Body of pancreas (tissue), 4 donors: ENCODE results near the gene SEZ6L. TPM values are rescaled to one million over a fixed set of nuclear protein-coding genes. Genes with fewer than 3 reads are reported as not detected.

Experiments used
- ATAC-seq: fragments of 150-250 bp; one replicate; pipeline ENCODE4 v1.9.1; 2016
- DNase-seq, 4 donors: peaks; one replicate each; pipeline ENCODE4 v3.0.0-alpha.2; 2019
- H3K27ac ChIP-seq, 4 donors: fragments of 200-600 bp; sonication (generic); 1 replicate in 3 of 4; 2 replicates in 1 of 4; pipeline versions ENCODE4 v1.5.1 to v1.6.1; 2016 to 2019; ENCODE audit warnings: mild to moderate bottlenecking in 1 of 4, mixed read lengths in 1 of 4, moderate library complexity in 1 of 4
- H3K27me3 ChIP-seq, 2 donors: fragments of 200-600 bp; sonication (generic); one replicate each; pipeline ENCODE4 v1.6.0; 2016; ENCODE audit warnings: mild to moderate bottlenecking in 1 of 2
- H3K36me3 ChIP-seq, 2 donors: fragments of 200-600 bp; sonication (generic); replicated peaks in 1 of 2; 2 replicates each; pipeline ENCODE4 v1.5.1; 2016; ENCODE audit warnings: low read depth in 2 of 2; ENCODE audit not compliant: insufficient read depth in 1 of 2
- H3K4me1 ChIP-seq: fragments of 200-600 bp; sonication (generic); one replicate; pipeline ENCODE4 v1.6.0; 2016
- H3K4me3 ChIP-seq, 2 donors: fragments of 200-600 bp; sonication (generic); 1 replicate in 1 of 2; 2 replicates in 1 of 2; pipeline ENCODE4 v1.5.1; 2016 to 2019
- H3K9me3 ChIP-seq, 3 donors: fragments of 200-600 bp; sonication (generic); 1 replicate in 2 of 3; 2 replicates in 1 of 3; pipeline ENCODE4 v1.5.1; 2016
- CTCF ChIP-seq, 7 experiments: fragments of 450-650 bp in 4 of 7; fragments of 200-600 bp in 3 of 7; sonication (generic) in 3 of 7; IDR thresholded peaks; one replicate each; pipeline ENCODE4 v1.5.1; 2016 to 2019; ENCODE audit warnings: antibody characterized with exemption in 7 of 7
- POLR2A ChIP-seq, 3 donors: fragments of 450-650 bp; IDR thresholded peaks; one replicate each; pipeline ENCODE4 v1.6.1; 2016; ENCODE audit warnings: antibody characterized with exemption in 3 of 3, mild to moderate bottlenecking in 2 of 3
- WGBS, 2 donors: methylation state at CpG; one replicate each; pipeline ENCODE4 v1.1.5; 2017; 5-methylcytosine and 5-hydroxymethylcytosine counted together
- intact Hi-C: fragments of 100-400 bp; cut with DNase I; formaldehyde crosslinking; loops from one replicate; pipeline ENCODE4 v1.15.1; 2023
- total RNA-seq, 2 donors: library from RNA; depleted of rRNA; stranded (reverse); fragments of >200 nt; gene quantifications; one replicate each; pipeline ENCODE4 v1.1.0, GENCODE V29; 2016

The SEZ6L gene
- total RNA-seq, 2 donors from 2014 or later, result 0.33 to 0.52 TPM

GRCh38 chr22:26394777-26395176 is 225.5 kb downstream of the SEZ6L start:
- no peak for DNase-seq
- ATAC-seq, result no peak
- intact Hi-C loops, result no loop called here
- Histone ChIP-seq H3K27me3 (no peaks in the 10 kb centered on the region), H3K9me3 (no peaks in the 10 kb centered on the region), H3K36me3 (no peaks in the 10 kb centered on the region), H3K4me1 (no peaks in the 10 kb centered on the region), H3K27ac (no peak overlapping the region), H3K4me3 (no peak overlapping the region)
- WGBS, 2 donors, result 10 to 17% methylated on average over 1 of the region's 1 CpG
- no peak for TF ChIP-seq CTCF (IDR thresholded peaks at IDR 0.05)
- no peak for TF ChIP-seq POLR2A (IDR thresholded peaks at IDR 0.05)

- no peak overlapping the region for H3K27ac ChIP-seq
- no peaks in the 10 kb centered on the region for H3K27me3 ChIP-seq
- H3K4me3 ChIP-seq, result no peak overlapping the region
- no peaks in the 10 kb centered on the region for H3K4me1 ChIP-seq
- 36 to 40% methylated on average over 5 of the region's 5 CpGs for WGBS, 2 donors
- ATAC-seq (no peak), DNase-seq (no peak)
- intact Hi-C loops, result no loop called here
- TF ChIP-seq POLR2A (IDR thresholded peaks at IDR 0.05) (no peak), CTCF (IDR thresholded peaks at IDR 0.05) (no peak)
- no peaks in the 10 kb centered on the region for H3K36me3 ChIP-seq
- no peaks in the 10 kb centered on the region for H3K9me3 ChIP-seq
Observed at GRCh38 chr22:26395926-26396325, 226.7 kb downstream of the SEZ6L start.

GRCh38 chr22:26398741-26399153 is 229.5 kb downstream of the SEZ6L start:
- Histone ChIP-seq H3K36me3 (no peaks in the 10 kb centered on the region), H3K27ac (no peak overlapping the region), H3K9me3 (no peaks in the 10 kb centered on the region), H3K4me1 (no peaks in the 10 kb centered on the region), H3K4me3 (no peak overlapping the region), H3K27me3 (no peaks in the 10 kb centered on the region)
- intact Hi-C loops, result no loop called here
- TF ChIP-seq POLR2A (IDR thresholded peaks at IDR 0.05) (no peak), CTCF (IDR thresholded peaks at IDR 0.05) (peak in 6 of 7 experiments; percentile 26 to 53 (median 50))
- peak; percentile 39 to 65 (median 44) for DNase-seq
- WGBS, 2 donors, result 26 to 36% methylated on average over 3 of the region's 3 CpGs
- ATAC-seq, result no peak

- WGBS, 2 donors, result 25 to 41% methylated on average over 1 of the region's 1 CpG
- no peak overlapping the region for H3K4me3 ChIP-seq
- H3K27me3 ChIP-seq, result no peaks in the 10 kb centered on the region
- no peak for TF ChIP-seq CTCF (IDR thresholded peaks at IDR 0.05)
- H3K9me3 ChIP-seq, result no peaks in the 10 kb centered on the region
- no peak overlapping the region for H3K27ac ChIP-seq
- no peaks in the 10 kb centered on the region for H3K36me3 ChIP-seq
- intact Hi-C loops, result no loop called here
- DNase-seq, result no peak
- no peak for ATAC-seq
- H3K4me1 ChIP-seq, result no peaks in the 10 kb centered on the region
Observed at GRCh38 chr22:26399289-26399688, 230.0 kb downstream of the SEZ6L start.

GRCh38 chr22:26401726-26402125 is 232.5 kb downstream of the SEZ6L start:
- Histone ChIP-seq H3K36me3 (no peaks in the 10 kb centered on the region), H3K4me3 (no peak overlapping the region), H3K27ac (no peak overlapping the region), H3K9me3 (no peaks in the 10 kb centered on the region), H3K4me1 (no peaks in the 10 kb centered on the region), H3K27me3 (no peaks in the 10 kb centered on the region)
- intact Hi-C loops, result no loop called here
- 63 to 67% methylated on average over 5 of the region's 5 CpGs for WGBS, 2 donors
- TF ChIP-seq POLR2A (IDR thresholded peaks at IDR 0.05) (no peak), CTCF (IDR thresholded peaks at IDR 0.05) (no peak)
- ATAC-seq (no peak), DNase-seq (no peak)
